22Rv1 (cell line): Measurements from ENCODE around the gene RBBP6.

Experiments
- H3K27ac ChIP-seq: fragments of 450-650 bp; 2 replicates; pipeline ENCODE4 v1.5.1; 2017
- ZFX ChIP-seq: fragments of 450-650 bp; IDR thresholded peaks from 2 replicates; pipeline ENCODE4 v1.6.1; 2017; ENCODE audit warnings: antibody characterized with exemption, borderline replicate concordance
- TF ChIP-seq, protein P1 (sequence below): fragments of 450-650 bp; IDR thresholded peaks from 2 replicates; pipeline ENCODE4 v1.5.1; 2017; ENCODE audit warnings: mild to moderate bottlenecking

The RBBP6 gene

GRCh38 chr16:24543949-24544348, 4.6 kb downstream of the RBBP6 start:
- no peak overlapping the region for H3K27ac ChIP-seq
- TF ChIP-seq, protein P1, sequence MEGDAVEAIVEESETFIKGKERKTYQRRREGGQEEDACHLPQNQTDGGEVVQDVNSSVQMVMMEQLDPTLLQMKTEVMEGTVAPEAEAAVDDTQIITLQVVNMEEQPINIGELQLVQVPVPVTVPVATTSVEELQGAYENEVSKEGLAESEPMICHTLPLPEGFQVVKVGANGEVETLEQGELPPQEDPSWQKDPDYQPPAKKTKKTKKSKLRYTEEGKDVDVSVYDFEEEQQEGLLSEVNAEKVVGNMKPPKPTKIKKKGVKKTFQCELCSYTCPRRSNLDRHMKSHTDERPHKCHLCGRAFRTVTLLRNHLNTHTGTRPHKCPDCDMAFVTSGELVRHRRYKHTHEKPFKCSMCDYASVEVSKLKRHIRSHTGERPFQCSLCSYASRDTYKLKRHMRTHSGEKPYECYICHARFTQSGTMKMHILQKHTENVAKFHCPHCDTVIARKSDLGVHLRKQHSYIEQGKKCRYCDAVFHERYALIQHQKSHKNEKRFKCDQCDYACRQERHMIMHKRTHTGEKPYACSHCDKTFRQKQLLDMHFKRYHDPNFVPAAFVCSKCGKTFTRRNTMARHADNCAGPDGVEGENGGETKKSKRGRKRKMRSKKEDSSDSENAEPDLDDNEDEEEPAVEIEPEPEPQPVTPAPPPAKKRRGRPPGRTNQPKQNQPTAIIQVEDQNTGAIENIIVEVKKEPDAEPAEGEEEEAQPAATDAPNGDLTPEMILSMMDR: no peak
- no peak for TF ChIP-seq ZFX

GRCh38 chr16:24544640-24545039, 5.3 kb downstream of the RBBP6 start:
- no peak overlapping the region for H3K27ac ChIP-seq
- no peak for TF ChIP-seq ZFX
- TF ChIP-seq, protein P1: no peak

DNA sequence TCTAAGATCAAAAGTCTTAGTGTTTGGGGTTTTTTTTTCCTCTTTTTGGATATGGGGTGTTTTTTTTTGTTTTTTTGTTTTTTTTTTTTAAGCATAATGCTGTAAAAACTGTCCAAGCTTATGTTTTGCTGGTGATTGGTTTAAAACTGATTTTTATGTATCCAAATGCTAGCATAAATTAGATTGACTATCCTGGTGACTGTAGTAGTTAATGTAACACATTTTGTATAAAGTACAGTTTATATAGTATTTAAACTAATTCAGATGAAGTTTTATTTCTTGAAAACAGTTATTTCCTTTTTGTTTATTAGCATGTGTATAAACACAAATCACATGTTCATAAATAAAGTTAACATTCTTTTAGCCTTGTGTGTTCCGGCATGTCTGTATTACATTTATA, 10.9 kb downstream of the RBBP6 start:
- no peak overlapping the region for H3K27ac ChIP-seq
- TF ChIP-seq, protein P1: no peak
- TF ChIP-seq ZFX: no peak

DNA sequence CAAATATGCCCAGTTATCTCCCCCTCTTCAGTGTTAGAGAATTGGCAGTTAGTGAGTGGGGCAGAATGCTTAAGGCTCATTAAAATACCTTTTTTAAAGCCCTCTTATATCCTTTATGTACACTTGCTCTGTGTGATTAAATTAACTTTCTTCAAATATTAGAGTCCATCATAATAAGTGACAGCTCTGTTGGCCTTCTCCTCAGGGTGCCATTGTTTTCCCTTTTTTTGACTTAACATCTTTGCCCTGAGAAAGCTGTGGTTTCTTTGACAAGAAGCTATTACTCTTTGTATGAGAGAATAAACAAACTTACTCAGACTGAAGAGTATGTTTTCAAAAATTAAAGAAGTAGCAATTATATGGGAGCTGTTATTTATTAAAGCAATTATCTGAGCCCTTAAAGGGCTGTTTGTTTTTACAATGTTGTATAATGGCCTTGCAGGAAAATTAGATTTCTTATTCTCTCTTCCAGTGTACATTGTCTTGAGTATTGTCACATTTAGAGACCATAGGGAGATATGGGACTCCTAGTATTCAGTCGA, 13.4 kb downstream of the RBBP6 start:
- no peak overlapping the region for H3K27ac ChIP-seq
- TF ChIP-seq, protein P1: no peak
- TF ChIP-seq ZFX: no peak

- TF ChIP-seq ZFX: no peak
- TF ChIP-seq, protein P1: no peak
- H3K27ac ChIP-seq: no peak overlapping the region
These were observed 14.6 kb downstream of the RBBP6 start for GRCh38 chr16:24553983-24554382.

DNA sequence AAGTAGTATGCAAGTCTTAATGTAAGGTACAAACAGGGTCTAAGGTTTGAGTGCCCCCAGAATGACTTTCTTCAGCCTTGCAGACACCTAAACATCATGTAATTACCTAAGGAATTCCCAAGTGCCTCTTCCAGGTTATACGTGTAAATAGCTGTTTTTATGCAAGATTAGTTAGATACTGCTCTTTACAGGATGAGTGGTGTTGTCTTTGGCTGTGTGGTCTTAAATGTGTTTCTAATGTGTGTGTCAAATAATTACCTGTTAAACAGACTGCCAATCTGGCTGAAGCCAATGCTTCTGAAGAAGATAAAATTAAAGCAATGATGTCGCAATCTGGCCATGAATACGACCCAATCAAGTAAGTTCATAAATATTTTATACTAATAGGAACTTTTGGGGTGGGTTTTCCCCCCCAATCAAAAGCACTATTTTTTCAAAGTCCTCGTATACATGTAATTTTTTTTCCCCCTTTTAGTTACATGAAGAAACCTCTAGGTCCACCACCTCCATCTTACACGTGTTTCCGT, 16.0 kb downstream of the RBBP6 start:
- H3K27ac ChIP-seq: no peak overlapping the region
- TF ChIP-seq, protein P1: no peak

DNA sequence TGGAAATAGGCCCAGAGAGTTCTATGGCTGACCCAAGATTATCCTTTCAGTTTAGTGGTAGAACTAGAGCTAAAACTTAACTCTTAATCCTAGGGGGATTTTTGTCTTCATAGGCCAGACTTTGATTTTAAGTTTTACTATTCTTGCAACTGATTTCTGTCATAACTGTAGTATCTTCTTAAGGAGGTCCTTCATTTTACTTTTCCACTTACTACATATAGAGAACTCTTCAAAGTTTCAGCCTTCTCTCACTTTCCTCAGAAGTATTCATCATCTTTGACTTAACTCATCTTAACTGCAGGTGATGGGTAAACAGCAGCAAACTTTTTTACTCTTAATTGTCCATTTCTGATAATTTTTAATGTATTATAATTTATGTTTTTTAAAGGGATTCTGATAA, 23.4 kb downstream of the RBBP6 start:
- TF ChIP-seq ZFX: no peak
- TF ChIP-seq, protein P1: no peak

More for the DNA sequence above, 23.4 kb downstream of the RBBP6 start:
- no peak overlapping the region for H3K27ac ChIP-seq
